NCI-H2107 (cell line): Measurements from ENCODE around the gene DNAAF1.
"Not testable (repeated sequence)": the region's sequence is repeated elsewhere in the genome, so short reads cannot be mapped to it uniquely, and the experiment has no call there.

ENCODE experiments used
- DNase-seq: peaks from one replicate; lab custom pipeline; 2025; lab: John Stamatoyannopoulos, UW

Gene DNAAF1

DNA sequence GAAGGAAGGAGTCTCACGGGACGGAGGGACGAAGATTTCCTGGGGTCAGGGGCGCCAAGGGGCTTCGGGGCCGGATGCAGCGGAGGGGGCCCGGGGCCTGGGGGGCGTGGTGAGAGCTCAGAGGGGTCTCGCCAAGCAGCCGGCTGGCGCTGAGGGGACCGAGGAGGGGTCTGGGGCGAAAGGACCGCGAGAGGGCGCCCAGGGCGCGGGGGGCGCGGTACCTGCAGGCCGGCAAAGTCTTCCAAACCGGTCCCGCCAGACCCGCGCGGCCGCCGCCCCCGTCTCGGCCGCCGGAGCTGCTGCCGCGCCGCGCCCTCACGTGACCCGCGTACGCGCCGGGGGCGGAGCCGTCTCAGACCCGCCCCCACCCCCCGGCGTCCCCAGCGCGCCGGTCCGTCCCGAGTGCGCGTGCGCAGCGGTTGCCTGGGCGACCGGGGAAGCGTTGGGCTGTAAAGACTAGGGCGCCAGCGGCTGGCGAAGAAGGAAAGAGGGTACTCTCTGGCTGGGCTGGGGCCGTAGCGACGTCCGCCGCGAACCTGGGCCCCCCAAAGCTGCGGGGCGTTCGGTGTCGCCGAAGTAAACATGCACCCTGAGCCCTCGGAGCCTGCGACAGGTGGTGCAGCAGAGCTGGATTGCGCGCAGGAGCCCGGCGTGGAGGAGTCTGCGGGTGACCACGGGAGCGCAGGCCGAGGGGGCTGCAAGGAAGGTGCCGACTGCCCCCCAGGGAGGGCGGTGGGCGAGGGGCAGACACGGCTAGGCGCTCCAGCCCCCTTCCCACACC, at the start of gene DNAAF1, which contains the start of gene HSDL1:
Gene DNAAF1 (plus strand): TSS at position 450 of the 781 bp plus-strand sequence. CDS start 133 bp downstream, at position 583.
Gene HSDL1 (minus strand): TSS at position 319 of the 781 bp plus-strand sequence. CDS start 13,856 bp downstream, outside the sequence.
- DNase-seq, result peak; percentile 76

GRCh38 chr16:84095466-84095865, 49.6 kb upstream of the DNAAF1 start:
- no peak for DNase-seq

DNA sequence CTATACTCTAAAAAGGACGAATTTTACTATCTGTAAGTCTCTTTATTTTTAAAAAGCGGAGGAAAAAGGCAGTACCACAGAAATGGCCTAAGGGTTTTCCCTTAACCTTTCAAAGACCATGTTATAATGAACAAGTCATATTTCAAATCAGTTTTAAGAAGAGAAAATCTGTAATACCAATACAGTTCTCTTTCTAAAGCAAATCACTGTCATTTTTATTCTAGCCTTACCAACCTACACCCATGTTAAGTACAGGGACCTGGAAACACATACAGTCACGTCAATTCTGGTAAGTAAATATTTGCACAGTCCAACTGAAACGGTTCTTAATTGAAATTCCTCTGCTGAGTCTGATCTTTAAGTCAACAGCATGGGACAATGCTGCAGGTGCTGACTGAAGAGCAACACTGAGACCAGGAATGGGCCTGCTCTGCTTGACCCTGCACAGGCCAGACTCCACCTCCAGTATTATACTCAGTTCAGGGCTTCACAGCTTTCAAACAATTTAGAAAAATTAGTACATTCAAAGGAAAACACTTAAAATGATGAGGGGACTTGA, 48.6 kb upstream of the DNAAF1 start:
- DNase-seq, result no peak

GRCh38 chr16:84098939-84099338, 46.2 kb upstream of the DNAAF1 start:
- no peak for DNase-seq

DNA sequence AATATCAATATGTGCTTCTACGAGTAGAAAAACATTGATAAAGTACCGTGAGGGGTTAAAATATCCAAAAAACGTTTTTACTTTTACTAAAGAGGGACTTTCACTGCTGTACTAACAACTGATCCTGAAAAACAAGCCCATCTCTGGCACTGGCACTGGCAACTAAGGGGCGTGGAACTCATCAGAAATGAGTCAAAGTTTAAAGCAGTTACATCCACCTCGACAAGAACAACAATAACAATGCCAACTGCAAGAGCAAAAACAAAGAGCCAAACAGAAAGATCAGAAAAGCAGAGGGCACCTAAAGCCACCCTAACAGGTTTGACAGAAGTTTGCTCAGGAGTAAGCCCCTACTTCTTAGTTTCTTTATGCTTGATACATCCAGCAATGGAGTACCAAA, 41.4 kb upstream of the DNAAF1 start:
- DNase-seq, result no peak

DNA sequence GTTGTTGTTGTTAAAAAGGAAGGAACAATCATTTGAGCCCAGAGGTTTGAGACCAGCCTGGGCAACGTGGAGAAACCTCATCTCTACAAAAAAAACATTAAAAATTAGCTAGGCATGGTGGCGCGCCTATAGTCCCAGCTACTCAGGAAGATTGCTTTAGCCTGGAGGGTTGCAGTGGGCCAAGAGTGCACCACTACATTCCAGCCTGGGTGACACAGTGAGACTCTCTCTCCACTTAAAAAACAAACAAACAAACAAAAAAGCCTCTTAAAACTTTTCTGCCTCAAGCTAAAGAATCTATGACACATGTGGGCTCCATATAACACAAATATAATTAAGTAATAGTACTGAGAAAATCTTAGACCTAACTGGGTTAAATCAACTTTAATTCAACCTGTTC, 40.9 kb upstream of the DNAAF1 start:
- DNase-seq, result no peak

- no peak for DNase-seq
These were observed 39.8 kb upstream of the DNAAF1 start for GRCh38 chr16:84105301-84105815.

DNA sequence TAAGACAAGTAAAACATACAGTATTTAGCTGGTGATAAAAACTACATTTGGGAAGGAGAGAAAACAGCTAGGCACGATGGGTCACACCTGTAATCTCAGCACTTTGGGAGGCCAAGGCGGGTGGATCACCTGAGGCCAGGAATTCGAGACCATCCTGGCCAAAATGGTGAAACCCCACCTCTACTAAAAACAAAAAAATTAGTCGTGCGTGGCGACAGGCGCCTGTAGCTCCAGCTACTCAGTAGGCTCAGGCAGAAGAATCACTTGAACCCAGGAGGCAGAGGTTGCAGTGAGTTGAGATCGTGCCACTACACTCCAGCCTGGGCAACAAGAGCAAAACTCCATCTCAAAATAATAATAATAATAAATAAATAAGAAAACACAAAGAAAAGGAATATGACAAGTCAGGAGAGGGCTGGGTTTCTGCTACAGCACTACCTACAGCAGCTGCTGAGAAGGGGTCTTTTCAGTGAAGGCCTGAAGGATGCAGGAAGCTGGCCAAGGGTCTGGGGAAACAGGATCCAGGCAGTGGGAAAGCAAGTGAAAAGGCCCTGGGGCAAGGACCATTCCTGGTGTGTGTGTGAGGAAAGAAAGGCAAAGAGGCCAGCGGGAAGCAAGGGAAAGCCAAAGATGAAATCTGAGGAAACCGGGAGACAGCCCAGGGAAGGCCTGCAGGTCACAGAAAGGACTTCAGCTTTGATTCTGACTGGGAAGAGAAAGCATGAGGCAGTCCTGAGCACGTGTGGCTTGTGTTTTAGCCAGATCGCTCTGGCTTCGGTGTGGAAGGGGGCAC, 39.0 kb upstream of the DNAAF1 start:
- no peak for DNase-seq

DNA sequence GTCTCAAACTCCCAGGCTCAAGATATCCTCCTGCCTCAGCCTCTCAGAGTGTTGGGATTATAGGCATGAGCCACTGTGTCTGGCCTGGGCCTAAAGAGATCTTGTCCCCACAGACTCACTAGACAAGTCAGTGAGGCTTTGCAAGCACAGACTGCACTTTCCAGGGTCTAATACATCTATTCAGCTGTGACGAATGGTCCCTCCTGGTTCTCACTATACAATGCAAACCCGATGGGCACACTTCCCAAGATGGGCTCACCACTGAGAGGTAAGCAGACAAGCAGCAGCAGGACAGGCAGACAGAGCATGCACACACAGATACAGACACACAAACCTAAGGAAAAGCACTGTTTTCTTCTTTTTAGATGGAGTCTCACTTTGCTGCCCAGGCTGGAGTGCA, 37.2 kb upstream of the DNAAF1 start:
- DNase-seq, result no peak

DNA sequence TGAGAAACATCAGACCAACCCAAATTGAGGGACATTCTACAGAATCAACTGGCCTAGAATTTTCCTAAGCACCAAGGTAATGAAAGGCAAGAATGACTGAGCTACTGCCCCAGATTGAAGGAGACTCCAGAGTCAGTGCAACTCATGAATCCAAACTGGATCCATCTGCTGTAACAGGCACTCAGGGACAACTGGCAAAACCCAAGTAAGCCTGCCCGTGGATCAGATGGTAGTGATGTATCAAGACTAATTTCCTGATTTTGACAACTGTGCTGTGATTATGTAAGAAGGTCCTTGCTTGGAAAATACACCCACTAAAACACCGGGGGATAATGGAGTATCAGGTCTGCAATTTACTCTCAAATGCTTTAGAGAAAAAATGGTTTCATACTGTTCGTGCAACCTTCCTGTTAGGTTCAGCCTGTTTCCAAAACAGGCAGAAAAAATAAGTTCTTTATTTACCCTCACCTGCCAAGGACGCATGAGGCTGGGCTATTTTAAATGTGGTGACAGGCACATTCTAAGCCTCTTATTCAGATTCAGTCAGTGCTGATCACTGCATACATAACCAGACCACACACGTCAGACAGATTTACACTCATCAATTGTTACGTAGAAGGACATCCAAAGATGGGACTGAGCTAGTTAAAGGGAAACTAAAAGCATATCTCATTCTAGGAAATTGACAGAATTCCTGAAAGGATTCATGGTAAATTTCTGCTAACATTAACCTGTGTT, 35.3 kb upstream of the DNAAF1 start:
- DNase-seq, result no peak

- DNase-seq, result no peak
These were observed 34.6 kb upstream of the DNAAF1 start for GRCh38 chr16:84110527-84110926.

- DNase-seq, result no peak
These were observed 33.6 kb upstream of the DNAAF1 start for GRCh38 chr16:84111525-84111924.

DNA sequence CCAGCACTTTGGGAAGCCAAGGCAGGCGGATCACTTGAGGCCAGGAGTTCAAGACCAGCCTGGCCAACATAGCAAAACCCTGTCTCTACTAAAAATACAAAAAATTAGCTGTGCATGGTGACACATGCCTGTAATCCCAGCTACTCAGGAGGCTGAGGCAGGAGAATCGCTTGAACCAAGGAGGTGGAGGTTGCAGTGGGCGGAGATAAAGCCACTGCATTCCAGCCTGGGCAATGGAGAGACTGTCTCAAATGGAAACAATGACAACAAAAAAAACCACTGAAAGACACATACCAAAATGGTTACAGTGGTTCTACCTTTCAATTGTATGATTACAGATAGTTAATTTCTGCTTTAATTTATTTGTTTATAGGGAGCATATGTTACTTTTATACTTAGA, 33.2 kb upstream of the DNAAF1 start:
- not testable (repeated sequence) for DNase-seq

GRCh38 chr16:84115919-84116719, 29.0 kb upstream of the DNAAF1 start:
- DNase-seq, result no peak

DNA sequence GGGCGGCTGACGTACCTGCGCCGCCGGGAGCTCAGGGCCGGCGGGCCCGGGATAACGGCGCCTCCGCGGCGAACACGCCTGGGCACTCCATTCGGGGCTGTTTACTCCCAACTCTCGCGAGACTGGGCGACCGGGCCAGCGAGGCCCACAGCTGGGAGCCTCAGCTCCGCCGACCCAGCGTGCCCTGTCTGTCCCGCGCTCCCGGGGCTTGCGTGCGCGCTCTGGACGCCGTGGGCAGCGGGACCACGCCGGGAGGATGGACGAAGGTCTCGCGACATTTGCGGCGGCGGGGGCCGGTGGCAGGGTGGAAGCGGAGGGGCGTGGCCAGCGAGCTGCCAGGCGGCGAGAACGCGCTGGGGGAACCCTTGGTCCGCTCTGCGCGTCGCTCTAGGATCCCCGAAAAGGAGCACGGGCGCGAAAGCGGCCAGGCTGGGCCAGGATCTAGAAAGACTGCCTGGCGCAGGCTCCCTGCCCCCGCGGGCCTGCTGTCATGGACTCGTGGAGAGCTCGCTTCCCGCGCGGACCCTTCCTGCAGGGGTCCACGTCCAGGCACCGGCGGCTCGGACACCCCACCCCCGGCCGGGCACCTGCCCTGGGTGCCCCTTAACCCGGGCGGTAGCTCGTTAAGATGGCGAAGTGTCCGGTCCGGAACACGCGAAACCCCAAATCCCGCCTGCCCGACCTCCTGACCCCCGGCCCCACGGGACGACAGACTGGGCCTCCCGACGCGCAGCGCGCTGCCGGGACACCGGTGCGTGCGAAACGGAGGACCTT, 28.2 kb upstream of the DNAAF1 start, which contains the start of gene MBTPS1:
Gene MBTPS1 (minus strand): TSS at position 223 of the 774 bp plus-strand sequence. CDS start 15,159 bp downstream, outside the sequence.
- peak; percentile 97 for DNase-seq

- DNase-seq, result no peak
These were observed 27.6 kb upstream of the DNAAF1 start for GRCh38 chr16:84117494-84117843.

DNA sequence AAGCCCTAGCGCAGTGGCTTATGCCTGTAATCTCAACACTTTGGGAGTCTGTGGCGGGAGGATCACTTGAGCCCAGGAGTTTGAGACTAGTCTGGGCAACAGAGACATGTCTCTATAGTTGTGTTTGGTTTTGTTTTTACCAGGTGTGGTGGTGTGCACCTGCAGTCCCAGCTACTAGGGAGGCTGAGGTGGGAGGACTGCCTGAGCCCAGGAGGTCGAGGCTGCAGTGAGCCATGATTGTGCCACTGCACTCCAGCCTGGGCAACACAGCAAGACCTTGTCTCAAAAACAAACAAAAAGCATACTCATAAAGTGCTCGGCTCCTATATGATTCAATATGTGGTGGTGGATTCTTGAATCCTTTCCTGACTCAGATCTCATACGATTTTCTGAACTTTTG, 26.8 kb upstream of the DNAAF1 start:
- not testable (repeated sequence) for DNase-seq

GRCh38 chr16:84119368-84119767, 25.7 kb upstream of the DNAAF1 start:
- DNase-seq, result peak; percentile 38

- no peak for DNase-seq
These were observed 25.1 kb upstream of the DNAAF1 start for GRCh38 chr16:84120023-84120422.

GRCh38 chr16:84121007-84121406, 24.1 kb upstream of the DNAAF1 start:
- DNase-seq, result no peak
